Activated CD8-positive, alpha-beta memory T cell treated with anti-CD3 and anti-CD28 coated beads for 4 hours (primary cell): ENCODE measurements around the gene LHX4.

Source experiments
- DNase-seq, 2 donors: peaks; one replicate each; pipeline ENCODE4 v3.0.0-alpha.2; 2020; ENCODE audit warnings: low read depth in 2 of 2

Gene LHX4

DNA sequence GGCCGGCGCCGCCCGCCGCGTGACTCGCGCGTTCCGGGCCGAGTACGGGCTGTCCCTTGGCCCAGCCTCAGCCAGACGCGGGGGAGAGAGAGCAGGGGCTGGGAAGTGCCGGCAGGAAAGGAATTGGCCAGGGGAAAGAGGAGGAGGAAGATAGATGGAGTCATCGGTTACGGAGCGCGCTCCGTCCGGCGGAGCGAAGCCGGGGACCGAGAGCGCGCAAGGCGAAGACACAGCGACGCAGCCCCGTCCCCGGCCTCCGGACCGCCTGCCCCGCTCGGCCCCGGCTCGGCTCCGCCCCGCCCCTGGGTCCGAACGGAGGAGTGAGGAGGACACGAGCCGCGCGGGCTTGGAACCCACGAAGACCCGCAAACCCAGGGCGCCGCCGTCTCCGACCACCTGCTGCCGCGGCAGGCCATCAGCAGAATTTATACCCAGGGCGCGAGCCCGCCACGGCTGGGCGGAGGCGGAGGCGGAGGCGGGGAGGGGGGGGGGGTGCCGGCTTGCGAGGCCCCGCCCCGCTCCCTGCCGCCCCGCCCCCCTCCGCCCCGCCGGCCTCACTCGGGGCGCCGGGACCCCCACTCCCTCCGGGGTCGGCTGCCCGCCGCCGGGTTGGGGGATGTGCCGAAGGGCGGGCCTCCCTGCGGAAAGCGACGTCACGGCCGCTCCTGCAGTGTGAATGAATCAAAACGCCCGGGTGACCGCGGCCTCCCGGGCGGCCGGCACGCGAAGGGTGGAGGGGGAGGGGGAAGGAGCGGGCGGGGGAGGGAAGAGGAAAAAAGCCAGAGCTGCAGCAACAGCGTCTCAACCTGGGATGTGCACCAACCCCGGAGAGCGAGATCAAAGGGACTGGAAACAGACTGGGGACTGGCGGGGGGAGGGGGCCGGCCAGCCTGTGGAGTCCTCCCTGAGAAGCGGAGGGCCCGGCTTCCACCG, at the start of gene LHX4:
Gene LHX4 (plus strand): TSS at position 782 of the 933 bp plus-strand sequence. CDS start 266 bp downstream, outside the sequence.
- DNase-seq: no peak

DNA sequence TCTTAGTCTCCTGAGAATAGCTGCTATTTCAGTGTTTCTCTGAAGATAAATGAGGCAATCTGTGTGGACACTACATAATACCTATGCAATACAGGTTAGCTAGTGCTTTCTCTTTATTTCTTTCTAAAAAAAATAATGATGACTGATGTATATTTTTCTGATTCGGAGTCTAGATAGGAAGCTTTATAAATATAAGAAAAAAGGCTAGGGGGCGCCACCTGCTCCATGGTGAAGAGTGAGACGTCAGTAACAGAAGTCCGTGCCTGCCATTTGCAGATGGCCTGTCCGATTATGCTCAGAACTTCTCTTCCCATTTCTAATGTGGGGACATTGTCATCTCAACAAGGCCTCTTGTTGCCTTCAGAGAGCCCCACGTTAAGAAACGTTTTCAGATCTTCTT, 49.0 kb upstream of the LHX4 start:
- no peak for DNase-seq

DNA sequence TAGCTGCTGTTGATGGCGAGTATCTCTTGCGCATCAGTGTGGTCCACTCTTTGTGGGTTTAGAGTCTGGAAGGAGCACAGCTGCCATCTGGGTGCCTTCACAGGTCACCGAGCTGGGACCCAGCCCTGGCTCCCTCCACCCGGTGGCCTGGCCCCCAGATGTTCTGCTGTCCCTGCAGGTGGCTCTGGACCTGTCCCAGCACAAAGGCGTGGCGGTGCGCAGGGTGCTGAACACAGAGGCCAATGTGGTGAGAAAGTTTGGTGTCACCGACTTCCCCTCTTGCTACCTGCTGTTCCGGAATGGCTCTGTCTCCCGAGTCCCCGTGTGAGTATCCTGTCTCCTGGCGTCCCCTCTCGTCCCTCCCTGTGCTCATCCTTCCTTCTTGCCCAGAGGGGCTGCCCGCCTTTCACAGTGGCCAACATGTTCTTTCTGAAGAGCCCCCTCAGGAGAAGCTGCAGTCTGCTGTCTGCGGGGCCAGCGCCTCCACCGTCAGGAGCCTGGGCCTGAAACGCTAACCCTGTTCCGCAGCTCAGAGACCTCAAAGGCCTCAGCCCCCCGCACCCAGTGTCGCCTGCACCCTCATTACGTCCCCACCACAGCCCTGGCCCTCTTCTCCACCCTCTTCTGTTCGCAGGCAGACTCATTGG, 47.9 kb upstream of the LHX4 start:
- no peak for DNase-seq

DNA sequence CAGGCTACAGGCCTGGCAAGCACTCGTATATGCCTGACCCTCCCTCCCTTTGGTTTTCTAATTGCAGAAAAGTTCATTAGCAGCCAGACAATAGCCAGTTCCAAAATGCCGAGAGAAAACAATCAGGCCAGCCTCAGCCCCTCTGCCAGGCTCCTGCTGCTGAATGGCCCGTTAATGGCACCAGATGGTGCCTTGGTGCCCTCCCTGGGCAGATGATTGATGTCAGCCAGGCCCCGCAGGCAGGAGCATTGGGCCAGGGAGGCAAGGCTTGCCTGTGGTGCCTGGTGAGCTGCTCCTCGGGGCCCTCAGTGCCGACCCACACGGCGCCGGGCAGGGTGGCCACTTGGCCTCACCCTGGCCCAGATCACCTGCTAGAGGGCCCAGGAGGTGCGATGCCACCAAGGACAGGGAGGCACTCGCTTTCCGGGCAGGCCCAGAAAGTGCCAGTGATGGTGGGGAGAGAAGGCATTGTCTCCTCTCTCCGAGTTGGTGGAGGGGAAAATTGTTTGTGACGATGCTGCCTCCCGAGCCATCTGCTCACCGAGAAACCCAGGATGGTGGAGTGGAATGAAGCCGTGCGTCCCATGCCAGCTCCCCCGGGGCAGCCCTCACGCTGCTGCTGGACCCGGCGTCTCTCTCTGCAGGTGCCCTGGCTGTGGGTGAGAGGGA, 47.3 kb upstream of the LHX4 start:
- DNase-seq: no peak

DNA sequence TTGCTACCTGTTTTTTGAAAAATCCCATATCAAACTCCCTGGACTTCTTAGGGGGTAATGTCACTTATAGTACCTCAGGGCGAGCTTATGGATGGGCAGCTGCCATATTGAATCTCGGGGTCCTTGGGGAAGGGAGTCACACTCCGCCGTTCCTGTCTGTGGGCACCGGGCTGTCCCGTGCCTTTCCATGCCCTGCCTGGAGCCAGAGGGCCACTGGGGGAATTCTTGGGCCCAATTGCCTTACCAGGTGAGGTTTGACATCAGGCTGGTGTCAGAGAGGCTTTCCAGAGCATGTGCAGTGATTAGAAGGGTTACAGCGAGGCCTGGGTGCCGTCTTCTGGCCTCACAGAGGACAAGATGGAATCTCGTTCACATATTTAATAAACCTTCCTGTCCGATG, 46.6 kb upstream of the LHX4 start:
- no peak for DNase-seq

DNA sequence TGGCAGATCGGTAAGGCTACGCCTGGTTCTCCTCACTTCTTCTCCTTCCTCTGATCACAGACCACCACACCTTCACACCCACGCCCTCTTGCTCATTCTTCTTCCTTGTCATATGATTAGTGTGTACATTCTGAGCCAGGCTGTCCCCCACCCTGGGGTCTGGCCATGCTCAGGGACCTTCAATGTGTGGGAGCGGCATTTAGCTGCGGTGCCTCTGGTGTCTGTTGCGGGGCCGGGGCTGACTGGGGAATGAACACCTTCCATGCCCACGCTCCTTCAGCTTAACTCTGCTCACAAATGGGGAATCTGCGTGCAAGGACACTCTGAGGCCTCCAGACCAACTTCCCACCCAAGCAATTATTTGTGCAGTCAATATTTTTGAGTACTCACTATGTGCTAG, 46.0 kb upstream of the LHX4 start:
- no peak for DNase-seq

DNA sequence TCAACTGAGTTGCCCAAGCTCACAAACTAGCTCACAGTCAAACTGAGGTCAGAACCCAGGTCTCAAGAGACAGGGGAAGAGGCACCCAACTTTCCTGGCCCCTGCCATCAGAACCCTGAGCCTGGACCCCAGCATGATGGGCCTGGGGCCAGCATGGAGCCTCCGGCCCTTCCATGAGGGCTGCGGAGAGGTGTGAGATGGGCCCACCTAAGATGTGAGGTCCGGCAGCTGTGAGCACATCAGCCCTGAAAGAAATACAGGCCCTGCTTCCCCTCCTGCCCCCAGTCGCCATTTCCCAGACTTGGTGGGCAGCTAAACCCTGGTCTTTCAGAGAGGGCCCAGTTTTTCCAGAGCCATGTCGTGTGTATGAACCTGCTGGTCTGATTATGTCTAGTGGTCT, 44.8 kb upstream of the LHX4 start:
- no peak for DNase-seq

DNA sequence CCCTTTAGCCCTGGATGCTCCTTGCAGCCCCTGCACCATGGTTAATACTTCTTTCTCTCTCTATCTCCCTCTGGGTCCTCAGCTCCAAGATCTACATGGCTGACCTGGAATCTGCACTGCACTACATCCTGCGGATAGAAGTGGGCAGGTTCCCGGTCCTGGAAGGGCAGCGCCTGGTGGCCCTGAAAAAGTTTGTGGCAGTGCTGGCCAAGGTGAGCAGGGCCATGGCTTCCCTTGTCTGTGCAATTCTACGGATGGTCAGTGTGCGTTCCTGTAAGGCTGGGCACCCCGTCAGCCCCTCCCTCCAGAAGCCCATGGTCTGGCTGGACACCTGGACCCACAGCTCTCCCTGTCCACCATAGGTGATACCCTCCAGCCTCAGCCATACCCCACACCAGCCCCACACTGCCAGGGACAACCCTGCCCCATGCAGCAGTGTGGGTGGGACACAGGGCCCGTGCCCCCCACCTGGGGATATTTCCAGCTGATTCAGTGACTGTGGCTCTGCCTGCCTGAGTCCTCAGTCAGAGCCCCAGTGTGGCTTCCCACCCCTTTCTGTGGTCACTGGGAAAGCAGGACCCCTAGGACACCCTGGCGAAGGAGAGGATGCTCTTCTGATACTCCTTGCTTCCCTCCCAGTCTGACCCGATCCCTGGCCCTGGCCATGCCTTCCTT, 44.0 kb upstream of the LHX4 start:
- DNase-seq: no peak

DNA sequence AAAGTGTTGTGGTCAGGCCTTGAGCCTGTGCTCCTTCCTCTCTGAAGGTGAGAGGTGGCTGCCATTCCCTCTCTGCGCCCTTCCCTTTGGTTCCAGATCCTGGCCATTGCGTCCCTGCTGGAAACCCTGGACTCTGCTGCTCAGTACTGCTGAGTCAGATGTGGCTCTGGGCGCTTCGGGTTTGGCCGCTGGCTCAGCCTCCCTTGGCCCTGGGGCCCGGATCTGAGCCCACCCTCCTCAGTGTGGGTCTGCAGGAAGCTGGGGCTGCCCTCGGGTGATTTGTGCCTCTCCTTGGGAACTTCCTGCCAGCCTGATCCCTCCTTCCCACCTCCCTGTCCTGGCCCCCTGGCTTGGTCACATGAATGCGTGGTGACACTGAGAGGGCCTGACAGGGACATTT, 43.2 kb upstream of the LHX4 start:
- DNase-seq: no peak

DNA sequence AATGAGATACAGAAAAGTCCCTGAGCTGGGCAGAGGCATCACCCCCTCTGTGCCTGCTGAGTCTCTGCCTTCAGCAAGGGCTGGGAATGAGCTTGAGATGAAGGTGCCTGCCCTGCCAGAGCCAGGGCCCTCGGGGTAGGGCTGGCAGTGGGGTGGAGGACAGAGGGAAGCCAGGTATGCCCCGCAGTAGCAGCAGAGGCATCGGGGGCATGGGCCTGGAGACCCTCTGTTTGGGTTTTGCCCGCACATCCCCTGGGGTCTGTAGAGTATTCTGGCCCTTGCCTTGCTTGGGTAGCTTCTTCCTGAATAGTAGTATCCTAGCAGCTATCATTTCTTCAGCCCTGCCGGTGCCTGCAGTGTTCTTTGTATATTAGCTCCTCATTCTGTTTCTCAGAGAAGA, 42.4 kb upstream of the LHX4 start:
- no peak for DNase-seq

DNA sequence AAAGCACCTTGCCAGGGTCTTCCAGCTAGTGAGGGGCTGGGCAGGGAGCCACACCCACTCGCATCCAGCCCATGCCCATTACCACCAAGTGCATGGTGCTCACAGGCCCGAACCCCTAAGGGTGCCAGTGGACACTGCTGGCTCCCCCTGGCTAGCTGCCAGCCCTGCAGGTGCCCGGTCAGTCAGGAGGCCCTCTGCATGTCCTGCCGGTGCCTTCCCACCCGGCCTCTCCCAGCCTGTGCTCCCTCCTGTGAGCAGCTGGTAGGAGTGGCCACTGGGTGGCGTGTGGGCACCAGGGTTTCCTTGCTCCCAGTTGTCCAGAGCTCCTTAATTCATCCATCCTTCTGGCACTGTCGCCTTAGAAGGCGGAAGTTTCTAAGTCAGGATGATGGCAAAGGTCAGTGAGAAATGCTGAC, 42.0 kb upstream of the LHX4 start:
- DNase-seq: no peak

DNA sequence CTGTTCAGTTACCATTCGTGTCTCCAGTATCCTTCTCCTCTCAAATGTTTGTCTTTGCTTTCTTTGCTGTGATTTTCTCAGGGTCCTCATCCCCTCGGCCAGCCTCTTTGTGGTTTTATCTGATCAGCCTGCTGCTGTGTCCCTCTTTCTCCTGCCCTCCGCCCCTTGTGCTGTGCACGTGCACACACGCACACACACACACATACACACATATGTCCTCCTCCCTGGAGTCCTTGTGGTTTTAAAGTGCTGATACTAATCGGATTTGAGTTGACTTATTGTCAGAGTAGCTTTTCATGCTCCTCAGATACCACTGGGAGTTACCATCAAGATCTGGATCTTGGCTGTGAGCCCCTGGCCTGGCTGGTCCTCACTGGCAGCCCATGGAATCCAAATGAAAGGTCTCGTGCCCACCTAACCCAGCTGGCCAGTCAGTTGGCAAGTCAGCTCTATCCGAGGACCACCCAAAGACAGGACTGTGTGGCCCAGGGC, 41.3 kb upstream of the LHX4 start:
- DNase-seq: no peak

DNA sequence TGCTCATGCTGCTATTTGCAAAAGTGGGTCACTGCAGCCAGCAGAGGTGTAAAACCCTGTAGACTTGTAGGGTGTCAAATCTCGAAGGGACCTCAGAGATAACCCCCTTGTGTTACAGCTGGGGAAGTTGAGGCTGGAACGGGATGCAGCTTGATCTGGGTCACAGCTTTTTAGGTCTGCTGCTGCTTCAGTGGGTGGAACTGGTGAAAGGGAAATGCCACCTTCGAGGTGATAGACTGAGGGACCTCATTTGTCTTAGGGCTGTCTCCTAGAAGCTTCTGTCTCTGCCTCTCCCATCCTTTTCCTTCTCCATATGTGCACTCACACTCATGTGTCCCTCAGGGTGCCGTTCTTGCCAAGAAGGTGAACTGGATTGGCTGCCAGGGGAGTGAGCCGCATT, 40.0 kb upstream of the LHX4 start:
- no peak for DNase-seq

DNA sequence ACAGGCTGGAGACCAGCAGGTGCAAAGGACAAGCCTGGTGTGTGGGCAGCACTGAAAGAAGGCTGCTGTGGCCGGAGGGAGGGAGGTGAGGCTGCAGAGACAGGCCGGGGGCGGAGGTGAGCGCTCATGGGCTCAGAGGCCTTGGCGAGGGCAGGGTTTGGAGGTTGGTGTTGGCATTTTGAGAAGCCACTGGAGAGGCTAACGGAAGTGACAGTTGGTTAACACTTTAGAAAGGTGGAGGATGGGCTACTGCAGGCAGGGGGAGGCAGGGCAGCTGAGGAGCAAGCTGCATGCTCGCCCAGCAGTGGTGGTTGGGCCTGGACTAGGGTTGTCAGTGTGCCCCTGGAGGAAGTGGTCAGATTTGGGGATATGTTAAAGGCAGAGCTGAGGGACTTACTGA, 37.9 kb upstream of the LHX4 start:
- no peak for DNase-seq

DNA sequence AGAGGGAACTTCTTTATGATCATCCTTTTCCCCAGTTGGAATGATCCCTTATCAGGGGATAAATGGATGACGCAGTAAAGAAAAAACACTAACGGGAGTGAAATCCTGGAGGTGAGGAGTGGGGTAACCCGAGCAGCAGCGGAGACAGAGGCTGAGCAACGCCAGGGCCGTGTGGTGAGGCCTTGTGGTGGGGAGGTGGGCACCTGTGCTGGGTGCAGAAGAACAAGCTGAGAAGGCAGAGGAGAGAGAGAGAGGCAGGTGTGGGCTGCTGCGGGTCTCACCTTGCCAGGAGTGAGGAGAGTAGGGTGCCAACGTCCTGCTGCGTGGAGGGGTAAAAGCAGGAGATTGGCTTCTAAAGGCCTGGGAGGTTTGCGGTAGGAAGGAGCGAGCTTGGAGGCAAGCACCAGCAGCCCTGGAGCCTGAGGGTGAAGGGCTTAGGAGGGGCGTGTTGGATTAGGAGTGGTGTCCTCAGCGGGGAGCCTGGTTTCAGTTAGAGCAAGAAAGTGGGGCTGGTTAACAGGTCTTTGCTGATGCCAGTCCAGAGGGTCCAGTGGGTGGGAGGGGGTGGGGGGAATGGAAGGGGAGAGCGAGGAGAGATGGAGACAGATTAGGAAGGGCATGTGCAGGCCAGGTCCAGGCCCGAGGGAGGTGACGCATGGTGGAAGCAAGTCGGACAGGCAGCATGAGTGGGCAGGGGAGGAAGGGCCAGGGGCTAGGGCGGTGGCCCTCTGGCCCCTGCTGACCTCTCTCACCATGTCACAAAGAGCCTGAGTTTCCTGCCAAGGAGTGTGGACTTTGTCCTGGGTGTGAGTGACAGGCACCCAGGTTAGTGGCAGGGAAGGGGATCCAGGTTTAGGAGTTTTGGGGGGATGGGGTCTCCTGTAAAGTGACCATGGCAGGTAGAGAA, 36.7 kb upstream of the LHX4 start:
- DNase-seq: no peak

DNA sequence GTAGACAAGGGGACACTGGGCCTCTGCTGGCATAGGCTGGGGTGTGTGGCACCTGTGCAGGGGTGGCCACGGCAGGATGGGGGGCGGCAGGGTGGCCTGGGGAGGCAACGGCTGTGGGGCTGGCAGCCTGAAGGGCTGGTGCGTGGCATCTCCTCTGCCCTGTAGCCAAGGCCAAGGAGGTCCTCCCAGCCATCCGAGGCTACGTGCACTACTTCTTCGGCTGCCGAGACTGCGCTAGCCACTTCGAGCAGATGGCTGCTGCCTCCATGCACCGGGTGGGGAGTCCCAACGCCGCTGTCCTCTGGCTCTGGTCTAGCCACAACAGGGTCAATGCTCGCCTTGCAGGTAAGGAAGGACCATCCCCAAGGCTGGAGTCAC, 36.0 kb upstream of the LHX4 start:
- no peak for DNase-seq

DNA sequence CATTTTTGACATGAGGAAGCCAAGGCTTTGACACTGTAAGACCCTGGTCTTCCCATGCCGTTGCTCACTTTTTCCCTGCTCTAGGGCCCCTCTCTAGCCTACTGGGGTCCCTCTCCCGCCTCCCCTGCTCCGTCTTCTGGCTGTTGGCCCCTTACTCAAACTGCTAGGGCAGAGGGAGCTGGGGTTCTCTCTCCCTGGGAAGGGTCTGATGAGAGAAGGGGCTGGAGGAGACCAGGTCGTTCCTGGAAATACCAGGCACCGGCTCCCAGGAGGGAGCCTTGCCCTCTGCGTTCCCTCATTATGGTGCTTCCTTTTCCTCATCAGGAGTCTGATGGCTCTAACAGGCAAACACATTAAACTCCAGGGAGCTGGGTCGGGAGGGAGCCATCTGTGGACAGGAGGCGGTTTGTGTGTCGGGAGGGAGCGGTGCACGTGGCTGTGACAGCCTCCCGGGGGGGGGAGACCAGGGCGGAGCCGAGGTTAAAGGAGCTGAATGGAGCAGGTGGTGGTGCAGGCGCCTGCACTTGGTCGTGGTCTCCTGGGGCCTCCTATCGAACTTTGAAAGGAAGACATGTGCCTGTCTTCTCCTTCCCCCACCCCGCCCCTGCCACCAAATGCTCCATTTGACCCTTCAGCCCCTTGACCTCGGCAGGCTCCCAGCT, 35.4 kb upstream of the LHX4 start:
- no peak for DNase-seq

DNA sequence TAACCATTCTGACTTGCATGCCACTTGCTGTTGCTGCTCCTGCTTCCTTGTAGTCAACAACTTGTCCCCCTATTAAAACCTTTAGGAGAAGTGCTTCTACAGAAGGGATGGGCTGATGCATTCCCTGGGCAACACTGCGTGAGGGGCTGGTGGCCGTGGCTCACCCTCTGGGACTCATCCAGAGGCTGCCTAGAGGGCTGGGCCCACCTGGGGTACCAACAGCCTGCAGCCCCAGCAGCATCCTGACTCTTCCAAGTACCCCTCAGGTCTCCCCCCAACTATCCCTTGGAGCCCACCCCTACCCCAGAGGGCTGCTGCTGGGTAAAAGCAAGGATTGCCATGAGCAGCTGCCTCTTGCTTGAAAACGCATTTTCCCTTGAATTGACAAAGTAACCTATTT, 34.7 kb upstream of the LHX4 start:
- no peak for DNase-seq

DNA sequence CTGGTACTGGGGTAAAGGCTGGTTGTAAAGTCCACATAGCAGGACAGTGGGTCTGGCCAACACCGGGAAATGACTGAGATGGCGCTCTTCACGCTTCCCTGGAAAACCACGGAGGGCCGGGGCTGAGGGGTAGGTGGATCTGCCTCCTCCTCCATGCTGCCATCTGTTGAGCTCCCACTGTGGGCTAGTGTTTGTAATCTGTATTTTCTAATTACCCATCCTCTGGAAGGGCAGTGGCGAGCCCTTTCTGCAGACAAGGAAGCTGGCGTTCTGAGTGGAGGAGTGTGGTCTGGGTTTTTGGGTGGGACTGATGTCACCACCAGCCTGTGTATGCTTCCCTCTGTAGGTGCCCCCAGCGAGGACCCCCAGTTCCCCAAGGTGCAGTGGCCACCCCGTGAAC, 34.1 kb upstream of the LHX4 start:
- DNase-seq: no peak

DNA sequence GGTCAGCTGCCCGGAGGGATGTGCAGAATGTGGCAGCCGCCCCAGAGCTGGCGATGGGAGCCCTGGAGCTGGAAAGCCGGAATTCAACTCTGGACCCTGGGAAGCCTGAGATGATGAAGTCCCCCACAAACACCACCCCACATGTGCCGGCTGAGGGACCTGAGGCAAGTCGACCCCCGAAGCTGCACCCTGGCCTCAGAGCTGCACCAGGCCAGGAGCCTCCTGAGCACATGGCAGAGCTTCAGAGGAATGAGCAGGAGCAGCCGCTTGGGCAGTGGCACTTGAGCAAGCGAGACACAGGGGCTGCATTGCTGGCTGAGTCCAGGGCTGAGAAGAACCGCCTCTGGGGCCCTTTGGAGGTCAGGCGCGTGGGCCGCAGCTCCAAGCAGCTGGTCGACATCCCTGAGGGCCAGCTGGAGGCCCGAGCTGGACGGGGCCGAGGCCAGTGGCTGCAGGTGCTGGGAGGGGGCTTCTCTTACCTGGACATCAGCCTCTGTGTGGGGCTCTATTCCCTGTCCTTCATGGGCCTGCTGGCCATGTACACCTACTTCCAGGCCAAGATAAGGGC, 33.5 kb upstream of the LHX4 start:
- no peak for DNase-seq
